Peyer's patch (tissue), 4 donors: Measurements from ENCODE around the gene ZBTB44. TPM values are rescaled to one million over a fixed set of nuclear protein-coding genes. Genes with fewer than 3 reads are reported as not detected.
A peak's percentile ranks its signal among the peaks of the same experiment; 100 is the strongest.

ENCODE experiments used
- DNase-seq, 3 donors: peaks; one replicate each; pipeline ENCODE4 v3.0.0-alpha.2; 2017 to 2019
- H3K27ac ChIP-seq, 4 donors: fragments of 200-600 bp; sonication (generic); one replicate each; pipeline ENCODE4 v1.5.1; 2016 to 2019
- H3K27me3 ChIP-seq, 2 donors: fragments of 200-600 bp; sonication (generic); one replicate each; pipeline ENCODE4 v1.5.1; 2019
- H3K36me3 ChIP-seq, 3 donors: fragments of 200-600 bp; sonication (generic); one replicate each; pipeline ENCODE4 v1.5.1; 2016 to 2019
- H3K4me1 ChIP-seq, 4 donors: fragments of 200-600 bp; sonication (generic); one replicate each; pipeline ENCODE4 v1.5.1; 2016 to 2019
- H3K4me3 ChIP-seq, 4 donors: fragments of 200-600 bp; sonication (generic); 1 replicate in 3 of 4; 2 replicates in 1 of 4; pipeline ENCODE4 v1.5.1; 2016 to 2019; ENCODE audit warnings: mild to moderate bottlenecking in 1 of 4
- H3K9me3 ChIP-seq, 4 donors: fragments of 200-600 bp; sonication (generic); one replicate each; pipeline ENCODE4 v1.5.1; 2016 to 2019; ENCODE audit warnings: mild to moderate bottlenecking in 1 of 4
- CTCF ChIP-seq, 6 experiments: fragments of 450-650 bp in 4 of 6; fragments of 200-600 bp in 2 of 6; sonication (generic) in 1 of 6; IDR thresholded peaks; one replicate each; pipeline ENCODE4 v1.5.1; 2017 to 2019; ENCODE audit warnings: antibody characterized with exemption in 6 of 6, mild to moderate bottlenecking in 3 of 6, moderate library complexity in 1 of 6
- POLR2A ChIP-seq, 2 donors: fragments of 450-650 bp; IDR thresholded peaks; one replicate each; pipeline ENCODE4 v1.5.1; 2017; ENCODE audit warnings: antibody characterized with exemption in 2 of 2, mild to moderate bottlenecking in 2 of 2, moderate library complexity in 2 of 2
- total RNA-seq, 4 donors: library from RNA; depleted of rRNA; stranded (reverse); fragments of >200 nt; gene quantifications; one replicate each; pipeline ENCODE4 v1.1.0, GENCODE V29; 2016

Gene ZBTB44, protein sequence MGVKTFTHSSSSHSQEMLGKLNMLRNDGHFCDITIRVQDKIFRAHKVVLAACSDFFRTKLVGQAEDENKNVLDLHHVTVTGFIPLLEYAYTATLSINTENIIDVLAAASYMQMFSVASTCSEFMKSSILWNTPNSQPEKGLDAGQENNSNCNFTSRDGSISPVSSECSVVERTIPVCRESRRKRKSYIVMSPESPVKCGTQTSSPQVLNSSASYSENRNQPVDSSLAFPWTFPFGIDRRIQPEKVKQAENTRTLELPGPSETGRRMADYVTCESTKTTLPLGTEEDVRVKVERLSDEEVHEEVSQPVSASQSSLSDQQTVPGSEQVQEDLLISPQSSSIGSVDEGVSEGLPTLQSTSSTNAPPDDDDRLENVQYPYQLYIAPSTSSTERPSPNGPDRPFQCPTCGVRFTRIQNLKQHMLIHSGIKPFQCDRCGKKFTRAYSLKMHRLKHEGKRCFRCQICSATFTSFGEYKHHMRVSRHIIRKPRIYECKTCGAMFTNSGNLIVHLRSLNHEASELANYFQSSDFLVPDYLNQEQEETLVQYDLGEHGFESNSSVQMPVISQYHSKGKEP
- total RNA-seq, result 100 to 1,000 TPM in 1 of 4 donors, 10 to 100 TPM in 3; 39.2 to 113 (median 45.8) TPM

GRCh38 chr11:130314750-130315285 is at the start of gene ZBTB44:
Gene ZBTB44, minus strand, starts transcription at chr11:130314917. Its CDS starts 53,044 bp downstream, at chr11:130261873.
- TF ChIP-seq CTCF (IDR thresholded peaks at IDR 0.05), result no peak
- peak; percentile 29 to 34 for TF ChIP-seq POLR2A (IDR thresholded peaks at IDR 0.05)

GRCh38 chr11:130359419-130359818 is 44.7 kb upstream of the ZBTB44 start:
- no peak for DNase-seq
- no peak for TF ChIP-seq POLR2A (IDR thresholded peaks at IDR 0.05)
- TF ChIP-seq CTCF (IDR thresholded peaks at IDR 0.05), result no peak

More at GRCh38 chr11:130314750-130315285, at the start of gene ZBTB44:
- Histone ChIP-seq H3K9me3 (no peaks in the 10 kb centered on the region), H3K36me3 (no peaks in the 10 kb centered on the region), H3K27ac (peak within 1 kb of the TSS; percentile 93 to 98 (median 94)), H3K27me3 (no peaks in the 10 kb centered on the region), H3K4me1 (peaks cover 0 to 23% (median 4%) of the 10 kb centered on the region in 4 donors), H3K4me3 (peak within 1 kb of the TSS; percentile 75 to 98 (median 80))
- DNase-seq, result peak; percentile 94 to 97 (median 94)

GRCh38 chr11:130358398-130358797 is 43.7 kb upstream of the ZBTB44 start:
- DNase-seq, result no peak
- no peak overlapping the region for H3K27ac ChIP-seq
- TF ChIP-seq CTCF (IDR thresholded peaks at IDR 0.05) (no peak), POLR2A (IDR thresholded peaks at IDR 0.05) (no peak)
- no peaks in the 10 kb centered on the region for H3K36me3 ChIP-seq
- H3K4me1 ChIP-seq, result no peaks in the 10 kb centered on the region
- H3K9me3 ChIP-seq, result peaks cover 0 to 6% (median 0%) of the 10 kb centered on the region in 4 donors
- no peak overlapping the region for H3K4me3 ChIP-seq
- H3K27me3 ChIP-seq, result no peaks in the 10 kb centered on the region

More at GRCh38 chr11:130359419-130359818, 44.7 kb upstream of the ZBTB44 start:
- Histone ChIP-seq H3K27ac (no peak overlapping the region), H3K4me3 (no peak overlapping the region), H3K4me1 (no peaks in the 10 kb centered on the region), H3K27me3 (no peaks in the 10 kb centered on the region), H3K36me3 (no peaks in the 10 kb centered on the region), H3K9me3 (peaks cover 0 to 6% (median 0%) of the 10 kb centered on the region in 4 donors)

DNA sequence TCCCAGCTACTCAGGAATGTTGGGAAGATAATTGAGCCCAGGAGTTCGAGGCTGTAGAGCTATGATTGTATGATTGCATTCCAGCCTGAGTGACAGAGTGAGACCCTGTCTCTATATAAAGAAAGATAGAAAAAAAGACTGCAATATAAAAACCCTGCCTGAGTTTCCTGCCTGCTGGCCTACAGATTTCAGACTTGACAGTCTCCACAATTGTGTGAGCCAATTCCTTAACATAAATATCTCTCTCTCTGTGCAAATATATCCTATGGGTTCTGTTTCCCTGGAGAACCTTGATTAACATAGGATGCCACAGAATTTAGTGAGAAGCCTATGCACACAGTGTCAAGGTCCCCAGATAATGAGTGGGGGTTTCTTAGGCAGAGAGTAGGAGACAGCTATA is 32.5 kb upstream of the ZBTB44 start:
- H3K27ac ChIP-seq, result no peak overlapping the region
- H3K4me1 ChIP-seq, result no peaks in the 10 kb centered on the region
- DNase-seq, result no peak
- H3K36me3 ChIP-seq, result no peaks in the 10 kb centered on the region
- H3K4me3 ChIP-seq, result no peak overlapping the region
- no peak for TF ChIP-seq CTCF (IDR thresholded peaks at IDR 0.05)
- no peak for TF ChIP-seq POLR2A (IDR thresholded peaks at IDR 0.05)
- H3K9me3 ChIP-seq, result no peaks in the 10 kb centered on the region
- no peaks in the 10 kb centered on the region for H3K27me3 ChIP-seq

GRCh38 chr11:130344841-130345240 is 30.1 kb upstream of the ZBTB44 start:
- H3K9me3 ChIP-seq, result peaks cover 0 to 3% (median 0%) of the 10 kb centered on the region in 4 donors
- no peak overlapping the region for H3K4me3 ChIP-seq
- TF ChIP-seq POLR2A (IDR thresholded peaks at IDR 0.05) (no peak), CTCF (IDR thresholded peaks at IDR 0.05) (no peak)
- no peak overlapping the region for H3K27ac ChIP-seq
- no peaks in the 10 kb centered on the region for H3K27me3 ChIP-seq
- H3K4me1 ChIP-seq, result no peaks in the 10 kb centered on the region
- DNase-seq, result no peak
- no peaks in the 10 kb centered on the region for H3K36me3 ChIP-seq
